GM19328 (cell line): ENCODE measurements around the gene TCEA3.
A peak's percentile ranks its signal among the peaks of the same experiment; 100 is the strongest.

Experiments used
- ATAC-seq: cut with Tn5 transposase; IDR thresholded peaks from one replicate; pipeline ENCODE4 v1.9.1; 2021; ENCODE audit warnings: mild to moderate bottlenecking, moderate library complexity; ENCODE audit not compliant: unreplicated experiment

Gene TCEA3

GRCh38 chr1:23370330-23370708, 54.2 kb downstream of the TCEA3 start:
- no peak for ATAC-seq

- ATAC-seq = no peak
Observed at GRCh38 chr1:23369335-23370013, 55.1 kb downstream of the TCEA3 start, which contains the start of gene ZNF436. Gene ZNF436 (minus strand): TSS chr1:23369836. CDS start chr1:23368005, 1,831 bp downstream.

- peak; percentile 62 for ATAC-seq
Observed at GRCh38 chr1:23368562-23369334, 55.8 kb downstream of the TCEA3 start.

- peak; percentile 88 for ATAC-seq
Observed at GRCh38 chr1:23367791-23368561, 56.6 kb downstream of the TCEA3 start.

- no peak for ATAC-seq
Observed at GRCh38 chr1:23367451-23367790, 57.1 kb downstream of the TCEA3 start.

GRCh38 chr1:23366598-23366997, 58.0 kb downstream of the TCEA3 start:
- ATAC-seq = no peak

- no peak for ATAC-seq
Observed at GRCh38 chr1:23366146-23366545, 58.4 kb downstream of the TCEA3 start.

- no peak for ATAC-seq
Observed at GRCh38 chr1:23362218-23362713, 62.3 kb downstream of the TCEA3 start.

- no peak for ATAC-seq
Observed at GRCh38 chr1:23358310-23358875, 66.2 kb downstream of the TCEA3 start.

- no peak for ATAC-seq
Observed at GRCh38 chr1:23357138-23357908, 67.2 kb downstream of the TCEA3 start.

GRCh38 chr1:23356471-23357137, 67.9 kb downstream of the TCEA3 start:
- no peak for ATAC-seq

- ATAC-seq = no peak
Observed at GRCh38 chr1:23354245-23354644, 70.3 kb downstream of the TCEA3 start.

GRCh38 chr1:23352096-23352695, 72.4 kb downstream of the TCEA3 start:
- no peak for ATAC-seq

- ATAC-seq = no peak
Observed at GRCh38 chr1:23345920-23346319, 78.6 kb downstream of the TCEA3 start.

GRCh38 chr1:23344987-23345472, 79.5 kb downstream of the TCEA3 start:
- no peak for ATAC-seq

GRCh38 chr1:23344111-23344986, 80.2 kb downstream of the TCEA3 start, which contains the start of gene HNRNPR:
Gene HNRNPR (minus strand): TSS chr1:23344284. CDS start chr1:23341008, 3,276 bp downstream.
- ATAC-seq = peak; percentile 97

GRCh38 chr1:23343221-23344110, 81.1 kb downstream of the TCEA3 start:
- ATAC-seq = no peak
